NCI-H187 treated with DMSO at 0.1 percent for 48 hours (cell line): ENCODE results near the gene IL17RE.
"Not testable (repeated sequence)": the region's sequence is repeated elsewhere in the genome, so short reads cannot be mapped to it uniquely, and the experiment has no call there.

ENCODE experiments used
- DNase-seq: peaks from one replicate; lab custom pipeline; 2025; lab: John Stamatoyannopoulos, UW

The IL17RE gene

DNA sequence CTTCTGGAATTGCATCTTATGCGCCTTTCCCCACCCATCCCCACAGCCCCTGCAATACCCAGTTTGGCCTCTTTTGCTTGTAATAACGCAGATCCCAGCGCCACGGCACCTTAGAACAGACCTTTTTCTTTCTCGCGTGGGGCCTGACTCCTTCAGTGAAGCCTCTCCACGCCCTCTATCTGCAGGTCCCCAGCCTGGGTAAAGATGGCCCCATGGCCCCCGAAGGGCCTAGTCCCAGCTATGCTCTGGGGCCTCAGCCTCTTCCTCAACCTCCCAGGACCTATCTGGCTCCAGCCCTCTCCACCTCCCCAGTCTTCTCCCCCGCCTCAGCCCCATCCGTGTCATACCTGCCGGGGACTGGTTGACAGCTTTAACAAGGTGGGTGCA lies 31.6 kb downstream of the IL17RE start:
- no peak for DNase-seq

DNA sequence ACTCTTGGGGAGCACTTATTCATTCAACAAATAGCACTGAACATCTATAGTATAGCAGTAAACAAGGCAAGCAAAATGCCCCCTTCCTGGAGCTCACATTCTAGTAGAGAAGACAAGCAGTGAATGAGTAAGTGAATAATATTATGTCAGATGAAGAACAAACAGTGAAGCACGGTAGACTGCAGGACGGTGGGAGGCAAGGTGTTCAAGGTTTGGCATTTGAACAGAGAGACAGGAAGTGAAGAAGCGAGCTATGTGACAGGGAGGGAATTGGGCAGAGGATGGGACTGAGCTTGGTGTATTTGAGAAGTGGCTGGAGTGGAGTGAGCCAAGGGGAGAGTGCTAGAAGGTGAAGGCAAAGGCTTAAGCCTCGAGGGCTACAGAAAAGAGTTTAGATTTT lies 32.3 kb downstream of the IL17RE start:
- no peak for DNase-seq

DNA sequence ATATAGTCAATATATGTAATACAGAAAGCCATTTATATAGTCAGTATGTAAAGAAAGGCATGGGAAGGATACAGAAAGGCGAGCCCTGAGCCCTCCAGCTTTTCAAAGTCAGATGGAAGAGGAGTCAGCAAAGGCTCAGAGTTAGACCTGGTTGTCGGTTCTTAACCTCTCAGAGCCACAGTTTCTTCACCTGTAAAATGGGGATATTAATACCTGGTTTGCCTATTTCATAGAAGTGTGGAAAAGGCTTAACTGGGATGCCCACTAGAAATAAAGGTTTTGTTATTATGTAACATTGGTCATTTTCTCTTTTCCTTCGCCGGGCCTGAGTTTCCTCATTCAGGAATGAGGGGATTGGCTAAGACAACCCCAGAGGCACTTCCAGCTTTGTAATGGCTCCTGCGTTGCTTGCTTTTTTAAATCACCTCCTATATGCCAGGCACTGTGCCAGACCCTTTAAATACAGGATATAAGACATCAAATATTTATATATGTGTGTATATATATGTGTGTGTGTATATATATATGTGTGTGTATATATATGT lies 33.4 kb downstream of the IL17RE start:
- no peak for DNase-seq

DNA sequence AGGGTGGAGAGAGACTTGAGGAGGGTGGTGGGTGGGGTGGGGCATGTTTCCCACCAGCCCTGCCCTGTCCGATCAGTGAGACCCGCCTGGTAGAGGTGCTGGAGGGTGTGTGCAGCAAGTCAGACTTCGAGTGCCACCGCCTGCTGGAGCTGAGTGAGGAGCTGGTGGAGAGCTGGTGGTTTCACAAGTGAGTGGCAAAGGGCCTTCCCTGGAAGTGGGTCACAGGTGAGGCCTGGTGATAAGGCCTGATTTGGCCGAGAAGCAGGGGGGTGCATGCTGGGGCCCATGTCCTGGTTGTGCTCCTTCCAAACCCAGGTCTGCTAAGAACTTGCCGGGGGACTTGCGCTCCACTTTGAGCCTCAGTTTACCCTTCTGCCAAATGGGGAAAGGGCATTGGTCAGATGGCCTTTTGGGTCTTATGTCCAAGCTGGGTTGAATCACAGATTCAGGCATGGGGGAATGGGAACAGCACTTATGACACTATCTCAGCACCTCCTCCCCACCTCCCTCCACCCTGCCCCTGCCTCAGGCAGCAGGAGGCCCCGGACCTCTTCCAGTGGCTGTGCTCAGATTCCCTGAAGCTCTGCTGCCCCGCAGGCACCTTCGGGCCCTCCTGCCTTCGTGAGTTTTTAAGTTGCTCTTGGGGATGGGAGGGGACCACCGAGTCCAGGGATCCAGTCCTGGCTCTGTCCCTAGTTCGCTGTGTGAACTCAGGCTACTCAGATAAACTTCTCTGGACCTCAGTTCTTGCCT lies 35.0 kb downstream of the IL17RE start:
- no peak for DNase-seq

DNA sequence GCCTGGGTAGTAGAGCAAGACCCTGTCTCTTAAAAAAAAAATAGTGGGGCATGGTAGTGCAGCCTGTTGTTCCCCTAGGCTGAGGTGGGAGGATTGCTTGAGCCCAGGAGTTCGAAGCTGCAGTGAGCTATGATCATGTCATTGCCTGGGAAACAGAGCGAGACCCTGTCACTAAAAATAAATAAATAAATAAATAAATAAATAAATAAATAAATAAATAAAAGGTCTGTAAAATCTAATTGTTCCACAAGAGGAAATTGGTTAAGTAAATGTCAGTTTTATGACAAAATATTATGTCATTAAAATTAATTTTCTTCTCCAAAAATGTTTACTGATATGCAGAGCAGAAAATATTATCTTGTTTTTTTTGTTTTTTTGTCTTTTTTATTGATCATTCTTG lies 36.3 kb downstream of the IL17RE start:
- DNase-seq = no peak

DNA sequence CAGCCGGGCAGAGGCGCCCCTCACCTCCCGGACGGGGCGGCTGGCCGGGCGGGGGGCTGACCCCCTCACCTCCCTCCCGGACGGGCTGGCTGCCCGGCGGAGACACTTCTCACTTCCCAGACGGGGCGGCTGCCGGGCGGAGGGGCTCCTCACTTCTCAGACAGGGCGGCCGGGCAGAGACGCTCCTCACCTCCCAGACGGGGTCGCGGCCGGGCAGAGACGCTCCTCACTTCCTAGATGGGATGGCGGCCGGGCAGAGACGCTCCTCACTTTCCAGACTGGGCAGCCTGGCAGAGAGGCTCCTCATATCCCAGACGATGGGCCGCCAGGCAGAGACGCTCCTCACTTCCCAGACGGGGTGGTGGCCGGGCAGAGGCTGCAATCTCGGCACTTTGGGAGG lies 37.3 kb downstream of the IL17RE start:
- not testable (repeated sequence) for DNase-seq

DNA sequence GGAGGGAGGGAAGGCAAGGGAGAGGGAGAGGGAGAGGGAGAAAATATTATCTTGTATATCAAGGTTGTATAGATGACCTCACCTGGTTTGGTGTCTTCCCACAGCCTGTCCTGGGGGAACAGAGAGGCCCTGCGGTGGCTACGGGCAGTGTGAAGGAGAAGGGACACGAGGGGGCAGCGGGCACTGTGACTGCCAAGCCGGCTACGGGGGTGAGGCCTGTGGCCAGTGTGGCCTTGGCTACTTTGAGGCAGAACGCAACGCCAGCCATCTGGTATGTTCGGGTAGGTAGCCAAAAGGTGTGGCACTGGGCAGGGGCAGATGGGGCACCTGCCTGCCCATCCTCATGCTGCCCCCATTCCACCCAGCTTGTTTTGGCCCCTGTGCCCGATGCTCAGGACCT lies 38.1 kb downstream of the IL17RE start:
- no peak for DNase-seq

DNA sequence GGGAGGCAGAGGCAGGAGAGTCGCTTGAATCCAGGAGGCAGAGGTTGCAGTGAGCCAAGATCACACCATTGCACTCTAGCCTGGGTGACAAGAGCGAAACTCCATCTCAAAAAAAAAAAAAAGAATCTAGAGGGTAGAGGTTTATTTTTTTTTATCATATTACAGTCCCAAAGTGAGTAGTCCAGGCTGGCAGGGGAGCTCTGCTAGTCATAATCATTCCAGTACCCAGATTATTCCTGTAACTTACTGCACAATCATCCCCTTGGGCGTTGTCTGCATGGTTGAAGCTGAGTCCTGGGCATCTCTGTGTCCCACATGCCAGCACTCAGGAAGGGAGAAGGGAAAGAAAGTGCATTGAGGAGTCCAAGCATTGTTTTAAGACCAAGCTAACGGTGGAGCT lies 39.5 kb downstream of the IL17RE start:
- no peak for DNase-seq

DNA sequence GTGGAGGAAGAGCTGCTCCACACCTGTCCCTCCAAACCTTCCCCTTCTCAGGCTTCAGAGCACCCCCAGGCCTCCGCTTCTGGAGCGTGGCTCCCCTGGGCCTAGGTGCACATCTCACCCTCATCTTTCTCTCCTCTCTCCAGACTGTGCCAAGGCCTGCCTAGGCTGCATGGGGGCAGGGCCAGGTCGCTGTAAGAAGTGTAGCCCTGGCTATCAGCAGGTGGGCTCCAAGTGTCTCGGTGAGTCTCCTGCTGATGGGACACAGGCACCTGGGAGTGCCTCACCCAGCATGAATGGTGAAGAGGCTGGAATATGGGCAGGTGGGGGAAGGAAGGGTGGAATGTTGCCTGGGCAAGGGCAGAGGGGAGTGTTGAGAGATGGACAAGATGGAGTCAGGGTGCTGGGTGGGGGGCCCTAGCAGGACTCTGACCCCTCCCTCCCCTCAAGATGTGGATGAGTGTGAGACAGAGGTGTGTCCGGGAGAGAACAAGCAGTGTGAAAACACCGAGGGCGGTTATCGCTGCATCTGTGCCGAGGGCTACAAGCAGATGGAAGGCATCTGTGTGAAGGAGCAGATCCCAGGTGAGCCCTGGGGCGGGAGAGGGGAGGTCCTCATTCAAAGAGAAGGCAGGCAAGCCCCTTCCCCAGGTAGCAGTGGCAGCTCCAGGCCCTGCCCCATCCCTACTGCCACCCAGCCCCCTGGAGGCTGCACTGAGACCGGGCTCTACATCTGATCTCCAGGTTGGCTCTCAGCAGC lies 40.5 kb downstream of the IL17RE start:
- no peak for DNase-seq

DNA sequence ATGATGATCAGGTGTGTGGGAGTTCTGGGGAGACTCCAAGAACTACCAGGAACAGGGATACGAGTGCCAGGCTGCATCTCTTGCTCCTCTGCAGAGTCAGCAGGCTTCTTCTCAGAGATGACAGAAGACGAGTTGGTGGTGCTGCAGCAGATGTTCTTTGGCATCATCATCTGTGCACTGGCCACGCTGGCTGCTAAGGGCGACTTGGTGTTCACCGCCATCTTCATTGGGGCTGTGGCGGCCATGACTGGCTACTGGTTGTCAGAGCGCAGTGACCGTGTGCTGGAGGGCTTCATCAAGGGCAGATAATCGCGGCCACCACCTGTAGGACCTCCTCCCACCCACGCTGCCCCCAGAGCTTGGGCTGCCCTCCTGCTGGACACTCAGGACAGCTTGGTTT lies 41.6 kb downstream of the IL17RE start:
- no peak for DNase-seq

DNA sequence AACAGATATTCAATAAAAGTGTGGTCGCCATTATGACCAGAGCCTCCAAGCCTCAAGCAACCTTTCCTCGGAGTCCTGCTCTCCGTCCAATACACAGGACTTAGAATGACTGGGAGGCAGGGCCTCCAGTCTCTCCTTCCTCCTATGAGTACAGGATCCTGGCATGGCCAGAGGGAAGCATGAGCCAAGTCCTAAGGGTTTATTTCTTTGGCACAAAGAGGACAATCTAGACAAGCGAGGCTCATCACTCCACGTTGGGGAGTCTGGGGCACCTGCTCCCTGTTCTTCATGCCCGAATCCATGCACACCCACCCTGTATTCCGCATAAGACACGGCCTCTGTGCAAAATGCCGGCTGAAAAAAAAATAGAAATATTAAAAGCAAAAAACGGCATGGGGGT lies 42.7 kb downstream of the IL17RE start:
- no peak for DNase-seq

DNA sequence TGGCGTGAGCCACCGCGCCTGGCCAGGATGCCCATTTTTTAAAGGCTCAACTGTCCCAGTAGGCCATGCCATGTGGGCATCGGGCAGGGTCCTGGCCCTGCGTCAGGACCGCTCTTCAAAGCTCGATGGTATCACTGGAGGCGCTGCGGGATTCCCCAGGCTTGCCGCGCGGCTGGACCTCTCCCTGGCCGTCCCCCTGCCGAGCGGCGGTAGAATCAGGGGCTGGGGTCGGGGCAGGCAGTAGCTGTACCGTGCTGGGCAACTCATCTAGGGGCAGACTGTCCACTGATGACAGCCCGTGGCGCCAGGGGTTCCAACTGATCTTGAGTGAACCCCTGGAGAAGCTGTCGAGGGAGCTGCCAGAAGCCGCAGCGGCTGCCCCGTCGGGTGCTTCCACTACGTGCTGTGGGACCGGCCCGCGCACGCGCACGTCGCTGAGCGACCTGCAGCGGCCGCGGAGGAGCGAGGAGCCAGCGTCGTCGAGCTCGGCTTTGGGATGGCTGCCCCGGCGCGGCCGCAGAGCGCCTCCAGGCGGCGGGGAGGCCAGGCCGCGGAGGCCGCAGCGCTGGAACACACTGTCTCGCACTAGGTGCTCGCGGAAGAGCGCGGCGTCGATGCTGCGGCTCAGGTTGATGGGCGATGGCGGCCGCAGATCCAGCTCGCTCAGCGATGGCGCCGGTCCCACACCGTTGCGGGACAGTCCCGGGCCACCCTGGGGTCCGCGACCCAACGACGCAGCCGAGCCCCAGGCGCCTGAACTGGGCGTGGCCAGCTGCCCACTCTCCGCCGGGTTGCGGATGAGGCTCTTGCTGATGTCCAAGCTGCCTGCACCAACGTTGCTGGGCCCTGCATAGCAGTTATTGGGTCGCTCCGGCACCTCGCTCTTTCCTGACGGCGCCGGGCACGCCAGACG lies 43.7 kb downstream of the IL17RE start:
- no peak for DNase-seq

DNA sequence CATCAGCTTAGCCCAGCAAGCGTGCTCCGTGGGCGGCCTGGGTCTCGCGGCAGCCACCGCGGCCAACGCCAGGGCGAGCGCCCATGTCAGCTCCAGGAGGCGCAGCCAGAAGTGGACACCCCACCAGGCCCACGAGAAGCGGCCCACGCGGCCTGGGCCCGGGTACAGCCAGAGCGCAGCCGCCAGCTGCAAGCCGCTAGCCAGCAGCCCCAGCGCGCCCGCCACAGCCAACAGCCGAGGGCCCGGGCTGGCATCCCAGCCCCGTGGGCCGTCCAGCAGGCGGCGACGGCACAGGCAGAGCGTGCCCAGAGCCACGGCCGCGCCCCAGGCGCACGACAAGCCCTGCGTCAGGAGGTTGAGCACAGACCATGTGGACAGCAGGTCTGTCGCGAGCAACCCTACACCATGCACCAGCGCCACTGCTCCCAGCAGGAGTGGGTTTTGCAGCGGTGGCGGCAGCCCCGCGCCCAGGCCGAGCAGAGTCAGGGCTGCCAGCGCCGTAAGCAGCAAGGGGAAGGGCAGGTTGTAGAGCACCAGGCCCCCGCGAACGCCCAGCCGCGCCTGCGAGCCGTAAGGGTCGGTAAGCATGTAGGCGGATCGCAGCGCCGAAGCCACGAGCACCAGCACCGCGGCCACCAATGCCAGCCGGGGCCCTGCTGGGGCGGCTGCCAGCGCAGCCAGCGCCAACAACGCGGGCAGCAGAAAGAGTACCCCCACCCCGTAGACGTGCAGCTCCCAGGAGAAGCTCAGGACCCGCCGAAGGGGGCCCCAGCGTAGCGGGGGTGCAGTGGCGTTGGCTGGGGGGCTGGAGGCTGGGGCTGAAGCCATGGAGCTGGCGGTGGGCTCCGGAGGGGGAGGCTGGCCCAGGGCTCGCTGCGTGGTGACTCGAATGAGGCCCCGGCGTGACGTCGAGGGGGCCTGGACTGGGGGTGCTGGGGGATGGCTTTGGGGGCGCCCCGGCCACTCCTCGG lies 44.7 kb downstream of the IL17RE start:
- no peak for DNase-seq

DNA sequence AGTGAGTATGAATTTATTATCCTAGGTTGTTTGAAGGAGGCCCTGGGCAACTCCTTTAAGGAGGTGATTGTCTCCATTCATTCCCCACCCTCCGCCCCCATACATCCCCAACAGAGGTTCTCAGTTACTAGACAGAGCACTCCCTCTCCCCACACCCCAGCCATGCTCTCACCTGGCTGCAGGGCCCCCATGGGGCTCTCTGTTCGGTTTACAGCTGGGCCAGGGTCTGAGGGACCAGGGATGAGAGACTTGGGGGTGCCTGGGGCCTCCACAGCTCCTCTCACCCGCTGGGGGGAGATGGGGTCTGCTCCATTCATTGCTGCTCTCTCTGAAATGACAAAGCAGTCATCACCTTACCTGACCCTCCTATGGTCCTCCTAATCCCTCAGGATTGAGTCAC lies 45.9 kb downstream of the IL17RE start:
- DNase-seq = no peak

DNA sequence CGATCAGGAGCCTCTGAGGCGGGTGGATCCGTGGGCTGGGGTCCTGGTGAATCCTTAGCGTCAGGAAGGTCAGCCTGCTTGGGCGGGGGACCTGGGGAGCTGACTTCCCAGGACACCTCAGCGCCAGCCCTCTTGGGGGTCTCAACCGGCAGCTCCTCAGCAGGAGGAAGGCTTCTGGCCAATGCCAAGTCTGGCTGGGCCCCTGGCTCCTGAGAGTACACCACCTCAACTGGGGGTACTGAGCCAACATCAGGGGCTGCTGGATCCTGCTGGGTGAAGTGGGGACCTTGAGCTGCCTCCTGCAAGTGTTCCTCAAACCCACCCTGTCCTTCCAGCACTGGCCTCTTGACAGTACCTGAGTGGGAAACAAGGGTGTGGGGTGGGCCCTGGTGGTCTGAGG lies 46.5 kb downstream of the IL17RE start:
- no peak for DNase-seq

DNA sequence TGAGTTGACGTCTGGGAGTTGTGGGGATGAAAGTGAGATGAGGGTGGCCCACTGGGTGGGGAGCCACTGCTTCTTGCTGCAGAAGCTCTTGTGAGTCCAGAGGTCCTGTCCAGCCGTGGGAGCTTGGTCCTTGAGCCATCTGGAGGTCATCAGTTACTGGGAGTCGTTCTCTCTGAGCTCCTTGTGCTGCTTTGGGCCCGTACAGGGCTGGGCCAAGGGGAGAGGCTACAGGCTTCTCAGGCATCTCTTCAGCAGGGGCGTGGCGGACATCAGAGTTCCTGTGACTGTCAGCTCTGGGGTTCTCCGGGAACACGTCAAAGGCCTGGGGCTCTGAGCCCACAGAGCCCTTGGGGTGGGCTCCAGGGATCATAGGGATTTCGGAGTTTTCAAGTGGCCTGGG lies 47.0 kb downstream of the IL17RE start:
- DNase-seq = no peak

DNA sequence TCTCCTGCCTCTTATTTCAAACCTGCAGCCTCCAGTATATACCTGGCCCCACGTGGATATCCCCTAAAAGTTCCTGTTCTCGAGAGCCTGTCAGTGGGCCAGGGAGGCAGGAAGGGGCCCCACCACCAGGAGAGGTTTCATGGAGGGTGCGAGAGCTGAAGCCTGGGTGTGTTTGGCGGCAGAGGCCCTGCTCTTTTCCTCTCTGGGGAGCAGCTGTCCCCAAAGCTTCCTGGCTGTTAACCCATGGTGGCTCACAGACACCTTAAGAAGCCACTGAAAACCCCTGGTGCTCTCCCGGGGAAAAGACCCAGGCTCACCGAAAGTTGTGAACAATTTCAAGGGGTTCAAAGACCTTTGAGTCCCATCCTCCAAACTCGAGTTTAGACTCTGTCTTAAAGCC lies 48.5 kb downstream of the IL17RE start:
- DNase-seq = no peak

DNA sequence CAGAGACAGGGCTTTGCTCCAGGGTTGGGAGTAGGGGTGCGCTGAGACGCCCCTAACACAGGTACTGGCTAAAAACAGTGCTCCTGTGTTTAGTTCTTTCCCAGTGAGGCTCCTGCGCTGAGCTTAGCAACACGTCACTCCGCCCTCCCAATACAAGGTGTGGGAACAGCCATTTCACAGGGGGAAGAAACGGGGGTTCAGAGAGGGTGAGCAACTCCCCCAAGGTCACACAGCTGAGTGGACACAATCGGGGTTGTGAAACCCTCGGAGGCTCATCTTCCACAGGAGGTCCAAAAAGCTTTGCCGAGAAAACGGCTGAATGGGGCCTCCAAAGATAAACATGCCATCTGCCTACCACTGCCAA lies 48.9 kb downstream of the IL17RE start:
- DNase-seq = no peak

DNA sequence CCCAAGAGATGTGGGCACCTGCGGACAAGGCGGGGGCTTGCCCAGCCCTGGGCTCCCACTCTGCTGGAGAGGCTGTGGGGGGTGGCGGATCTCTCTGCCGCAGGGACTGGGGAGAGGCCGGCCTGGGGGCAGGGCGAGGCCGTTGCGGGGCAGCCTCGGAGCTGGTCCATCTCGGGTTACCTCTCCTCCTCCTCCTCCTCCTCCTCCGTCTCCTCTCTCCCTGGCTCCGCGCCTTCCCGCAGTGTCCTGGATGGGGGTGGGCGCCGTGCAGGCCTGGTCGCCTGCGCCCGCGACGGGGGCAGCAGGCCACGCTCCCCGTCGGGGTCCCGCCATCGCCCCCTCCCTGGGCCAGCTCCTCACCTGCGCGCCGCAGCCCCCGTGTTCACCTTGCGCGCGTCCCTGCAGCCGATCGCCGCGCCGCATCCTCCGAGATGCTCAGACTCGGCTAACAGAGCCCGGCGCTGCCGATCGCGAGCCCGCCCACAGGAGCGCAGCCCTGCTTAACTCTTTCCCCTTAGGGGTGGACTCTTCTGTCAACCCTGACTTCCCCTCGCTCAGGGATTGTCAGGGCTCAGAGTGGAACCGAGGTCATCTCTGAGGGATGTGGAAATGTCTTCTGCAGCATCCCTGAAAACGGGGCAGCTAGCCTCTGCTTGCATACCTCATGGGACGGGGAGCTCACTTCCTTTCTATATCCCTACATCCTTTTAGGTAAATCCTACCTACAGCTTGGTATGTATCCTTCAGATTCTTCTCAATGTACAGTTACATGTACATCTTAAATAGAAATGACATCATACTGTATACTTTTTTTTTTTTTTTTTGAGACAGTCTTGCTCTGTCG lies 49.5 kb downstream of the IL17RE start, which contains the start of gene PRRT3:
PRRT3 (minus strand) TSS at position 447 of the 844 bp plus-strand sequence. CDS start 2,293 bp downstream, outside the sequence.
- no peak for DNase-seq

DNA sequence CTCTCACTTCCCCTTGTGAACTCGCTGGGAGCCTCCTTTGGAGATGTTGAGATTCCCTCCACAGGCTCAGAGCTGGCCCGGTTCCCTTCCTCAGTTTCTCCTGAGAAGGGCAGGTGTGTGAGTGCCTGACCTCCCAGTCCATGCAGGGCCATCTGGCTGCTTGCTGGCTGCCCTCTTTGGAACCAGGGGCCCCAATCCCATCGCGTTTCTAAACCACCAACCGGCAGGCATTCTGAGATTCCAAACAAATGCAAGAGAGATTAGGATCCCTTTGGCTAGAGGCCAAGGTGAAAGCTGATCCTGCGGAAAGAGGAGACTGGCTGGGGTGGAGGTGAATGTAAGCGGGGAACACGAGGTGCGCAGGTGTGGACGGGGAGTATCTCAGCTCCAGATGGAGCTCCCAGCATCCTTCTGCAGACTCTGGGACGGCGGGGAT lies 52.4 kb downstream of the IL17RE start:
- peak; percentile 13 for DNase-seq
